GM12878 (cell line): ENCODE measurements around the gene PDGFC. TPM values are rescaled to one million over a fixed set of nuclear protein-coding genes. Genes with fewer than 3 reads are reported as not detected.

ENCODE experiments used
- ATAC-seq: fragments of 200-7000 bp; cut with Tn5 transposase; 3 replicates; pipeline ENCODE4 v1.9.1; 2020; ENCODE audit warnings: mild to moderate bottlenecking, moderate library complexity
- BruUV-seq: library from RNA; stranded (reverse); fragments of 400-500 nt; replicated peaks from 2 replicates; lab custom pipeline; 2021; lab: Mats Ljungman, UMichigan
- CTCF ChIA-PET: fragments of 300-600 bp; sonication (Branson Sonifier 250); formaldehyde crosslinking; extraction: SDS; loops from one replicate; lab custom pipeline; 2021; ENCODE audit warnings: inconsistent platforms; lab: Yijun Ruan, JAX
- POLR2A ChIA-PET: fragments of 350-600 bp; formaldehyde crosslinking; extraction: SDS; loops from one replicate; lab custom pipeline; 2021; ENCODE audit warnings: inconsistent platforms; lab: Charles Lee
- RAD21 ChIA-PET: fragments of 300-600 bp; sonication (Branson Sonifier 250); formaldehyde crosslinking; loops from one replicate; lab custom pipeline; 2023; ENCODE audit warnings: antibody characterized with exemption; ENCODE audit not compliant: unreplicated experiment; lab: Charles Lee
- SMC1A ChIA-PET: fragments of 300-600 bp; sonication (Branson Sonifier 250); formaldehyde crosslinking; loops from one replicate; lab custom pipeline; 2023; ENCODE audit not compliant: unreplicated experiment, uncharacterized antibody; lab: Charles Lee
- DNase-seq: peaks from one replicate; pipeline ENCODE4 v3.0.0-alpha.2; 2011; ENCODE audit warnings: low read depth, low spot score
- FAIRE-seq: peaks from 3 replicates; lab custom pipeline; 2011; peaks lifted over from hg19 to GRCh38; lab: Jason Lieb, UNC
- H2AFZ ChIP-seq: 2 replicates; pipeline ENCODE4 v1.6.0; 2011; ENCODE audit warnings: low read depth, low read length, control low read depth; ENCODE audit not compliant: control insufficient read depth
- H3K27ac ChIP-seq: 2 replicates; pipeline ENCODE4 v1.5.1; 2011; ENCODE audit warnings: control low read depth; ENCODE audit not compliant: control insufficient read depth, insufficient read depth
- H3K27me3 ChIP-seq, 2 experiments: replicated peaks in 1 of 2; 2 replicates each; pipeline versions ENCODE4 v1.6.0 to v1.6.1; 2011; ENCODE audit warnings: low read length in 1 of 2; ENCODE audit not compliant: control insufficient read depth in 2 of 2, insufficient read depth in 2 of 2
- H3K36me3 ChIP-seq, 2 experiments: 2 replicates each; pipeline ENCODE4 v1.5.1; 2011; ENCODE audit warnings: low read length in 1 of 2; ENCODE audit not compliant: control insufficient read depth in 2 of 2, insufficient read depth in 2 of 2
- H3K4me1 ChIP-seq: 2 replicates; pipeline ENCODE4 v1.6.1; 2011; ENCODE audit warnings: mild to moderate bottlenecking, low read length, moderate library complexity, mixed read lengths; ENCODE audit not compliant: control insufficient read depth, insufficient read depth
- H3K4me2 ChIP-seq: 2 replicates; pipeline ENCODE4 v1.6.0; 2011; ENCODE audit warnings: control low read depth; ENCODE audit not compliant: control insufficient read depth, insufficient read depth
- H3K4me3 ChIP-seq: fragments of 200-600 bp; sonication (generic); 2 replicates; pipeline ENCODE4 v1.5.1; 2016
- H3K79me2 ChIP-seq: 2 replicates; pipeline ENCODE4 v1.6.0; 2011; ENCODE audit warnings: low read length; ENCODE audit not compliant: control insufficient read depth, insufficient read depth
- H3K9ac ChIP-seq: 2 replicates; pipeline ENCODE4 v1.8.0; 2011; ENCODE audit warnings: low read length, control low read depth, mixed read lengths; ENCODE audit not compliant: control insufficient read depth, insufficient read depth
- H3K9me3 ChIP-seq: replicated peaks from 3 replicates; pipeline ENCODE4 v1.5.1; 2011; ENCODE audit warnings: mild to moderate bottlenecking, low read length; ENCODE audit not compliant: control insufficient read depth, insufficient read depth
- H4K20me1 ChIP-seq: 2 replicates; pipeline ENCODE4 v1.6.0; 2011; ENCODE audit not compliant: control insufficient read depth, insufficient read depth
- BCLAF1 ChIP-seq: fragments of 450-650 bp; IDR thresholded peaks from 2 replicates; pipeline ENCODE4 v1.6.1; 2017; ENCODE audit warnings: antibody characterized with exemption, mild to moderate bottlenecking, moderate library complexity
- CEBPB ChIP-seq, 2 experiments: fragments of 150-350 bp in 1 of 2; IDR thresholded peaks; 2 replicates each; pipeline ENCODE4 v1.6.1; 2012 to 2014; ENCODE audit warnings: low read depth in 2 of 2, low read length in 2 of 2, borderline replicate concordance in 1 of 2, inconsistent platforms in 1 of 2
- CHD4 ChIP-seq: fragments of 200-600 bp; sonication (generic); IDR thresholded peaks from 2 replicates; pipeline ENCODE4 v1.6.1; 2016; ENCODE audit warnings: mild to moderate bottlenecking
- CREM ChIP-seq: IDR thresholded peaks from 2 replicates; pipeline ENCODE4 v1.6.1; 2014; ENCODE audit warnings: antibody characterized with exemption, low read depth
- CTCF ChIP-seq, 3 experiments: IDR thresholded peaks in 2 of 3; conservative IDR thresholded peaks in 1 of 3; 2 replicates each; pipeline ENCODE4 v1.5.1; 2011; ENCODE audit warnings: low read depth in 3 of 3, low read length in 3 of 3, mild to moderate bottlenecking in 3 of 3, control low read depth in 2 of 3, moderate library complexity in 2 of 3, inconsistent platforms in 1 of 3, mixed read lengths in 1 of 3; ENCODE audit not compliant: control insufficient read depth in 2 of 3, insufficient read depth in 1 of 3; ENCODE audit errors: extremely low read depth in 1 of 3
- DPF2 ChIP-seq: fragments of 450-650 bp; IDR thresholded peaks from 2 replicates; pipeline ENCODE4 v1.6.1; 2017; ENCODE audit warnings: mild to moderate bottlenecking
- EZH2 ChIP-seq: IDR thresholded peaks from 2 replicates; pipeline ENCODE4 v1.6.1; 2012; ENCODE audit warnings: low read depth, mild to moderate bottlenecking, control low read depth, inconsistent platforms, low read length, borderline replicate concordance; ENCODE audit not compliant: control insufficient read depth
- FOS ChIP-seq: IDR thresholded peaks from 3 replicates; pipeline ENCODE4 v1.6.1; 2011; ENCODE audit warnings: borderline replicate concordance; ENCODE audit not compliant: insufficient read length; ENCODE audit errors: extremely low read depth
- HDAC6 ChIP-seq: fragments of 200-600 bp; sonication (generic); IDR thresholded peaks from one replicate; pipeline ENCODE4 v1.8.0; 2017; ENCODE audit warnings: antibody characterized with exemption; ENCODE audit not compliant: unreplicated experiment
- KDM1A ChIP-seq: fragments of 200-600 bp; sonication (generic); IDR thresholded peaks from 2 replicates; pipeline ENCODE4 v1.6.1; 2016; ENCODE audit warnings: borderline replicate concordance
- NBN ChIP-seq: fragments of 450-650 bp; IDR thresholded peaks from 2 replicates; pipeline ENCODE4 v1.6.1; 2016
- NR2F1 ChIP-seq: fragments of 450-650 bp; conservative IDR thresholded peaks from 2 replicates; pipeline ENCODE4 v1.6.1; 2017; ENCODE audit warnings: mild to moderate bottlenecking
- SMC3 ChIP-seq: IDR thresholded peaks from 2 replicates; pipeline ENCODE4 v1.6.1; 2011; ENCODE audit warnings: low read length, improper control_type of control experiment, borderline replicate concordance
- SP1 ChIP-seq: IDR thresholded peaks from one replicate; pipeline ENCODE4 v1.6.1; 2011; ENCODE audit warnings: low read depth, low read length
- STAT3 ChIP-seq: IDR thresholded peaks from 2 replicates; pipeline ENCODE4 v1.6.1; 2011; ENCODE audit warnings: low read depth, low read length, improper control_type of control experiment
- ZNF622 ChIP-seq: fragments of 450-650 bp; IDR thresholded peaks from 2 replicates; pipeline ENCODE4 v1.6.1; 2017; ENCODE audit warnings: mild to moderate bottlenecking, inconsistent platforms
- WGBS: methylation state at CpG from one replicate; pipeline ENCODE4 v1.1.6; 2016; ENCODE audit warnings: low lambda C conversion rate; ENCODE audit not compliant: insufficient replicate concordance, insufficient coverage; ENCODE audit errors: missing lambda C conversion rate; 5-methylcytosine and 5-hydroxymethylcytosine counted together
- in situ Hi-C: fragments of 300-500 bp; cut with MboI; formaldehyde crosslinking; loops from 9 replicates; pipeline ENCODE4 v1.14.3; 2018; ENCODE audit warnings: mixed read lengths
- intact Hi-C: fragments of 100-400 bp; cut with micrococcal nuclease; formaldehyde crosslinking; loops from one replicate; pipeline ENCODE4 v1.14.2; 2022; ENCODE audit not compliant: unreplicated experiment
- polyA plus RNA-seq, 11 experiments: library from polyadenylated mRNA; depleted of rRNA in 4 of 11; unstranded in 6 of 11; stranded (reverse) in 5 of 11; fragments of >200 nt; fragmentation: Nextera tagmentation in 4 of 11; fragmentation: Illumina TruSeq in 1 of 11; extraction: Ambion mirVana in 4 of 11; extraction: Trizol in 1 of 11; gene quantifications; 1 replicate in 1 of 11; 2 replicates in 10 of 11; pipeline versions ENCODE4 v1.2.1 to v1.2.3, GENCODE V29; 2011 to 2016; ENCODE audit warnings: inconsistent platforms in 2 of 11, missing spikeins in 2 of 11, low read depth in 1 of 11
- total RNA-seq, 4 experiments: library from RNA; depleted of rRNA in 3 of 4; stranded (reverse); fragments of >200 nt in 3 of 4; fragmentation: Illumina TruSeq in 1 of 4; extraction: Trizol in 1 of 4; gene quantifications; 2 replicates each; pipeline versions ENCODE4 v1.2.1 to v1.2.3, GENCODE V29; 2013 to 2021
- TF ChIP-seq, protein P1 (sequence below): IDR thresholded peaks from 2 replicates; pipeline ENCODE4 v1.6.1; 2011; ENCODE audit warnings: low read depth, low read length, improper control_type of control experiment, borderline replicate concordance
- TF ChIP-seq, protein P2 (sequence below): fragments of 450-650 bp; IDR thresholded peaks from 2 replicates; pipeline ENCODE4 v1.6.1; 2017; ENCODE audit warnings: low read depth, mild to moderate bottlenecking, moderate library complexity

The PDGFC gene
- total and polyA plus RNA-seq, 10 of the 15 experiments (the other 5 are each of a cell fraction or from before 2014, with no cell fraction given): 0.02 to 0.18 TPM; not detected in 8

DNA sequence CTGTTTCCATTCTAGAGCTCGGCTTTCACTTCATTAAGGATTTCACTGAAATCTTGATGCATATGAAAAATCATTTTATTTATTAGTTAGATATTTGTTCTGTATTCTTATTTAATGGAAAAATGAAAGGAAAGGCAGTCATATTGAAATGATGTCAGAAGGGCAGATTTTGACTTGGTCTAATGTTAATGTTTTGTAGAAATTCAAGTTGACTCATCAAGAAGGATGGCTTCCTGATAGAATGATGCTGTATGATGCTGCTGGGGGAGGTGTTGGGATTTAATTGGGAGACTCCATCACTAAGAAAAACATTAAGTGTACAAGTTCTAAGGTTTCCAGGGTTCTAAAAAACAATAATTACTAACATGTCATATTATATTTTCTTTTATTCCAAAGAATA, 204.8 kb downstream of the PDGFC start:
- intact Hi-C loops (no loop called here), in situ Hi-C loops (no loop called here)
- BruUV-seq: no TSS peak
- POLR2A ChIA-PET: no interaction called here
- no peak overlapping the region for H3K9ac ChIP-seq
- H3K9me3 ChIP-seq: no peaks in the 10 kb centered on the region
- no peak overlapping the region for H3K4me2 ChIP-seq
- H3K27ac ChIP-seq: no peak overlapping the region
- no peak overlapping the region for H2AFZ ChIP-seq
- 0% methylated on average over 1 of the region's 1 CpG for WGBS
- TF ChIP-seq KDM1A (no peak), CREM (no peak), DPF2 (no peak), SP1 (no peak), EZH2 (no peak), NBN (no peak), CTCF (IDR thresholded peaks at IDR 0.05 in 2 of 3, conservative IDR thresholded peaks at IDR 0.05 in 1 of 3; ENCODE audit: control insufficient read depth in 2 of 3, extremely low read depth in 1 of 3, insufficient read depth in 1 of 3, low read depth in 3 of 3, low read length in 3 of 3) (no peak), CHD4 (no peak), HDAC6 (no peak), ZNF622 (no peak), CEBPB (IDR thresholded peaks at IDR 0.05; ENCODE audit: borderline replicate concordance in 1 of 2, low read depth in 2 of 2, low read length in 2 of 2) (no peak), BCLAF1 (no peak), NR2F1 (no peak), SMC3 (no peak), STAT3 (no peak), FOS (no peak)
- TF ChIP-seq, protein P1, sequence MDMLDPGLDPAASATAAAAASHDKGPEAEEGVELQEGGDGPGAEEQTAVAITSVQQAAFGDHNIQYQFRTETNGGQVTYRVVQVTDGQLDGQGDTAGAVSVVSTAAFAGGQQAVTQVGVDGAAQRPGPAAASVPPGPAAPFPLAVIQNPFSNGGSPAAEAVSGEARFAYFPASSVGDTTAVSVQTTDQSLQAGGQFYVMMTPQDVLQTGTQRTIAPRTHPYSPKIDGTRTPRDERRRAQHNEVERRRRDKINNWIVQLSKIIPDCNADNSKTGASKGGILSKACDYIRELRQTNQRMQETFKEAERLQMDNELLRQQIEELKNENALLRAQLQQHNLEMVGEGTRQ: no peak
- TF ChIP-seq, protein P2, sequence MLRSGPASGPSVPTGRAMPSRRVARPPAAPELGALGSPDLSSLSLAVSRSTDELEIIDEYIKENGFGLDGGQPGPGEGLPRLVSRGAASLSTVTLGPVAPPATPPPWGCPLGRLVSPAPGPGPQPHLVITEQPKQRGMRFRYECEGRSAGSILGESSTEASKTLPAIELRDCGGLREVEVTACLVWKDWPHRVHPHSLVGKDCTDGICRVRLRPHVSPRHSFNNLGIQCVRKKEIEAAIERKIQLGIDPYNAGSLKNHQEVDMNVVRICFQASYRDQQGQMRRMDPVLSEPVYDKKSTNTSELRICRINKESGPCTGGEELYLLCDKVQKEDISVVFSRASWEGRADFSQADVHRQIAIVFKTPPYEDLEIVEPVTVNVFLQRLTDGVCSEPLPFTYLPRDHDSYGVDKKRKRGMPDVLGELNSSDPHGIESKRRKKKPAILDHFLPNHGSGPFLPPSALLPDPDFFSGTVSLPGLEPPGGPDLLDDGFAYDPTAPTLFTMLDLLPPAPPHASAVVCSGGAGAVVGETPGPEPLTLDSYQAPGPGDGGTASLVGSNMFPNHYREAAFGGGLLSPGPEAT: no peak
- DNase-seq: no peak
- no peak for ATAC-seq
- no peaks in the 10 kb centered on the region for H3K27me3 ChIP-seq
- H3K4me3 ChIP-seq: no peak overlapping the region
- no peaks in the 10 kb centered on the region for H4K20me1 ChIP-seq
- no peak for FAIRE-seq
- H3K79me2 ChIP-seq: no peaks in the 10 kb centered on the region
- RAD21 ChIA-PET: no interaction called here
- no peaks in the 10 kb centered on the region for H3K4me1 ChIP-seq
- CTCF ChIA-PET: no interaction called here
- SMC1A ChIA-PET: interaction anchor here (0.6 kb wide), 1 partner anchor 72 kb away, joined by 3 read pairs; no protein-coding TSS in a partner anchor
- H3K36me3 ChIP-seq: no peaks in the 10 kb centered on the region
